IMR-90 (cell line): Measurements from ENCODE around the gene AFDN. TPM values are rescaled to one million over a fixed set of nuclear protein-coding genes. Genes with fewer than 3 reads are reported as not detected.

Experiments used
- ATAC-seq: fragments of 200-7000 bp; cut with Tn5 transposase; 2 replicates; pipeline ENCODE4 v1.9.1; 2020; ENCODE audit warnings: low read depth, mild to moderate bottlenecking, moderate library complexity
- BruUV-seq: library from RNA; stranded (reverse); fragments of 400-500 nt; replicated peaks from 2 replicates; lab custom pipeline; 2021; lab: Mats Ljungman, UMichigan
- CTCF ChIA-PET: fragments of 300-600 bp; formaldehyde crosslinking; extraction: SDS; loops from one replicate; lab custom pipeline; 2021; ENCODE audit warnings: antibody characterized with exemption; lab: Yijun Ruan, JAX
- POLR2A ChIA-PET: fragments of 300-600 bp; sonication (Branson Sonifier 250); formaldehyde crosslinking; loops from one replicate; lab custom pipeline; 2022; ENCODE audit warnings: antibody characterized with exemption; ENCODE audit not compliant: unreplicated experiment; lab: Charles Lee
- DNase-seq: peaks from one replicate; pipeline ENCODE4 v3.0.0; 2013
- H2AFZ ChIP-seq: replicated peaks from 2 replicates; pipeline ENCODE3; 2013; ENCODE audit warnings: low read length, mild to moderate bottlenecking; ENCODE audit not compliant: poor library complexity
- H2AK5ac ChIP-seq: 2 replicates; pipeline ENCODE4 v1.6.1; 2013; ENCODE audit warnings: low read depth, low read length, inconsistent platforms
- H2AK9ac ChIP-seq: replicated peaks from 2 replicates; pipeline ENCODE3; 2013; ENCODE audit warnings: mild to moderate bottlenecking, low read depth, low read length, moderate library complexity; ENCODE audit not compliant: poor library complexity
- H2BK120ac ChIP-seq: 2 replicates; pipeline ENCODE4 v1.6.1; 2013; ENCODE audit warnings: low read depth, low read length, inconsistent platforms
- H2BK15ac ChIP-seq: 3 replicates; pipeline ENCODE4 v1.6.1; 2013; ENCODE audit warnings: low read depth, low read length, inconsistent platforms
- H2BK20ac ChIP-seq: 2 replicates; pipeline ENCODE4 v1.6.1; 2013; ENCODE audit warnings: low read depth, mild to moderate bottlenecking, inconsistent platforms, low read length, moderate library complexity
- H2BK5ac ChIP-seq: 2 replicates; pipeline ENCODE4 v1.6.1; 2013; ENCODE audit warnings: mild to moderate bottlenecking, low read depth, low read length, inconsistent platforms; ENCODE audit not compliant: poor library complexity, severe bottlenecking
- H3K14ac ChIP-seq: replicated peaks from 2 replicates; pipeline ENCODE4 v1.6.1; 2013; ENCODE audit warnings: low read depth, low read length, inconsistent platforms
- H3K18ac ChIP-seq: 2 replicates; pipeline ENCODE4 v1.6.1; 2013; ENCODE audit warnings: low read depth, low read length, control low read depth
- H3K23ac ChIP-seq: 2 replicates; pipeline ENCODE4 v1.6.1; 2013; ENCODE audit warnings: low read depth, low read length, inconsistent platforms
- H3K27ac ChIP-seq: 2 replicates; pipeline ENCODE4 v1.5.1; 2013; ENCODE audit warnings: mild to moderate bottlenecking, control low read depth, low read length; ENCODE audit not compliant: insufficient read depth
- H3K27me3 ChIP-seq: 2 replicates; pipeline ENCODE4 v1.6.1; 2013; ENCODE audit warnings: low read length; ENCODE audit not compliant: control insufficient read depth, insufficient read depth
- H3K36me3 ChIP-seq: 2 replicates; pipeline ENCODE4 v1.6.1; 2013; ENCODE audit warnings: low read length, mixed read lengths; ENCODE audit not compliant: control insufficient read depth, insufficient read depth
- H3K4ac ChIP-seq: 2 replicates; pipeline ENCODE4 v1.6.1; 2013; ENCODE audit warnings: low read depth, low read length, inconsistent platforms
- H3K4me1 ChIP-seq: 2 replicates; pipeline ENCODE4 v1.6.1; 2013; ENCODE audit warnings: low read length, mixed read lengths; ENCODE audit not compliant: control insufficient read depth, insufficient read depth
- H3K4me2 ChIP-seq: 2 replicates; pipeline ENCODE4 v1.6.1; 2013; ENCODE audit warnings: low read depth, mild to moderate bottlenecking, control low read depth, low read length, moderate library complexity
- H3K4me3 ChIP-seq: 2 replicates; pipeline ENCODE4 v1.5.1; 2013; ENCODE audit warnings: low read depth, mild to moderate bottlenecking, control low read depth, low read length, moderate library complexity; ENCODE audit not compliant: insufficient read depth
- H3K56ac ChIP-seq: 2 replicates; pipeline ENCODE4 v1.6.1; 2013; ENCODE audit warnings: low read length, inconsistent platforms; ENCODE audit not compliant: insufficient read depth; ENCODE audit errors: extremely low read depth
- H3K79me1 ChIP-seq, 2 experiments: 2 replicates each; pipeline ENCODE4 v1.6.1; 2013; ENCODE audit warnings: low read length in 2 of 2, inconsistent platforms in 1 of 2, low read depth in 1 of 2
- H3K9ac ChIP-seq: 2 replicates; pipeline ENCODE4 v1.6.1; 2013; ENCODE audit warnings: low read depth, low read length, control low read depth
- H3K9me1 ChIP-seq: 2 replicates; pipeline ENCODE4 v1.6.1; 2013; ENCODE audit warnings: low read length, inconsistent platforms; ENCODE audit not compliant: insufficient read depth
- H3K9me3 ChIP-seq: 2 replicates; pipeline ENCODE4 v1.6.1; 2013; ENCODE audit warnings: low read length; ENCODE audit not compliant: control insufficient read depth, insufficient read depth
- H4K20me1 ChIP-seq: 2 replicates; pipeline ENCODE4 v1.6.1; 2013; ENCODE audit warnings: low read length, inconsistent platforms; ENCODE audit not compliant: insufficient read depth
- H4K5ac ChIP-seq: 2 replicates; pipeline ENCODE4 v1.6.1; 2013; ENCODE audit warnings: mild to moderate bottlenecking, low read depth, low read length, control low read depth
- H4K8ac ChIP-seq, 2 experiments: 2 replicates each; pipeline ENCODE4 v1.6.1; 2013; ENCODE audit warnings: low read depth in 2 of 2, low read length in 2 of 2, control low read depth in 1 of 2, inconsistent platforms in 1 of 2
- H4K91ac ChIP-seq: 2 replicates; pipeline ENCODE4 v1.6.1; 2013; ENCODE audit warnings: low read depth, low read length, inconsistent platforms; ENCODE audit not compliant: insufficient read depth
- BHLHE40 ChIP-seq: fragments of 150-350 bp; IDR thresholded peaks from 2 replicates; pipeline ENCODE4 v1.6.1; 2016; ENCODE audit warnings: mild to moderate bottlenecking, low read depth, low read length
- CEBPB ChIP-seq: IDR thresholded peaks from 2 replicates; pipeline ENCODE4 v1.6.1; 2012; ENCODE audit warnings: low read depth, low read length, improper control_type of control experiment
- CHD1 ChIP-seq: IDR thresholded peaks from 2 replicates; pipeline ENCODE4 v1.6.1; 2012; ENCODE audit warnings: low read depth, low read length, improper control_type of control experiment
- CTCF ChIP-seq: conservative IDR thresholded peaks from 2 replicates; pipeline ENCODE4 v1.5.1; 2012; ENCODE audit warnings: mild to moderate bottlenecking, low read depth, low read length, improper control_type of control experiment
- ELK1 ChIP-seq: fragments of 150-350 bp; IDR thresholded peaks from 2 replicates; pipeline ENCODE4 v1.6.1; 2016; ENCODE audit warnings: low read depth, mild to moderate bottlenecking, low read length, moderate library complexity, borderline replicate concordance
- FOS ChIP-seq: fragments of 150-350 bp; IDR thresholded peaks from 2 replicates; pipeline ENCODE4 v1.6.1; 2016; ENCODE audit warnings: low read depth, low read length
- MAFK ChIP-seq: IDR thresholded peaks from 2 replicates; pipeline ENCODE4 v1.6.1; 2012; ENCODE audit warnings: low read depth, low read length, improper control_type of control experiment
- MAZ ChIP-seq: IDR thresholded peaks from 2 replicates; pipeline ENCODE4 v1.6.1; 2012; ENCODE audit warnings: low read depth, mild to moderate bottlenecking, low read length, improper control_type of control experiment, moderate library complexity, borderline replicate concordance
- MXI1 ChIP-seq: IDR thresholded peaks from 2 replicates; pipeline ENCODE4 v1.6.1; 2012; ENCODE audit warnings: low read depth, mild to moderate bottlenecking, low read length, moderate library complexity, borderline replicate concordance
- NFE2L2 ChIP-seq: fragments of 150-350 bp; IDR thresholded peaks from 2 replicates; pipeline ENCODE4 v1.6.1; 2016; ENCODE audit warnings: low read depth, mild to moderate bottlenecking, low read length
- POLR2A ChIP-seq: IDR thresholded peaks from 2 replicates; pipeline ENCODE4 v1.6.1; 2012; ENCODE audit warnings: mild to moderate bottlenecking, low read depth, low read length
- RAD21 ChIP-seq: IDR thresholded peaks from 2 replicates; pipeline ENCODE4 v1.6.1; 2012; ENCODE audit warnings: low read length, improper control_type of control experiment
- RCOR1 ChIP-seq: IDR thresholded peaks from 2 replicates; pipeline ENCODE4 v1.6.1; 2012; ENCODE audit warnings: mild to moderate bottlenecking, low read length, improper control_type of control experiment; ENCODE audit not compliant: insufficient replicate concordance
- RFX5 ChIP-seq: IDR thresholded peaks from 2 replicates; pipeline ENCODE4 v1.8.0; 2012; ENCODE audit warnings: low read depth, mild to moderate bottlenecking, low read length, moderate library complexity
- SMC3 ChIP-seq: fragments of 150-350 bp; IDR thresholded peaks from 2 replicates; pipeline ENCODE4 v1.6.1; 2016; ENCODE audit warnings: low read depth, mild to moderate bottlenecking, antibody characterized with exemption, low read length, moderate library complexity
- USF2 ChIP-seq: fragments of 150-350 bp; IDR thresholded peaks from 2 replicates; pipeline ENCODE4 v1.6.1; 2017; ENCODE audit warnings: mild to moderate bottlenecking, antibody characterized with exemption, low read length, low read depth
- WGBS, 2 experiments: methylation state at CpG; one replicate each; pipeline versions ENCODE4 v1.1.5 to v1.1.7; 2013; ENCODE audit warnings: missing lambda C conversion rate in 2 of 2; ENCODE audit not compliant: insufficient read length in 1 of 2; ENCODE audit errors: extremely low coverage in 2 of 2; 5-methylcytosine and 5-hydroxymethylcytosine counted together
- dilution Hi-C: fragments of 300-500 bp; cut with HindIII; formaldehyde crosslinking; loops from one replicate; pipeline ENCODE4 v1.14.3; 2018; ENCODE audit warnings: low sequenced_read_pairs; ENCODE audit not compliant: unreplicated experiment
- in situ Hi-C: fragments of 300-500 bp; cut with MboI; formaldehyde crosslinking; loops from 3 replicates; pipeline ENCODE4 v1.14.3; 2019; ENCODE audit warnings: low sequenced_read_pairs, inconsistent platforms, mixed read lengths
- intact Hi-C: fragments of 100-400 bp; cut with micrococcal nuclease; formaldehyde crosslinking; loops from 2 replicates; pipeline ENCODE4 v1.10.0; 2022
- polyA plus RNA-seq, 3 experiments: library from polyadenylated mRNA; depleted of rRNA; stranded (reverse); fragments of >200 nt; gene quantifications; 2 replicates each; pipeline ENCODE4 v1.2.3, GENCODE V29; 2012; ENCODE audit warnings: low replicate concordance in 1 of 3
- total RNA-seq: library from RNA; depleted of rRNA; stranded (reverse); fragments of >200 nt; gene quantifications from 2 replicates; pipeline ENCODE4 v1.2.3, GENCODE V29; 2012

Gene AFDN
- total and polyA plus RNA-seq, 2 of the 4 experiments (the other 2 are of a cell fraction), result 11.6 to 20.8 TPM

- no peak overlapping the region for H4K91ac ChIP-seq
- H2BK15ac ChIP-seq, result no peak overlapping the region
- H2AFZ ChIP-seq, result no peak overlapping the region
- ChIA-PET POLR2A (no interaction called here), CTCF (no interaction called here)
- dilution Hi-C loops (no loop called here), in situ Hi-C loops (no loop called here), intact Hi-C loops (no loop called here)
- H3K27ac ChIP-seq, result no peak overlapping the region
- no peak overlapping the region for H3K4ac ChIP-seq
- H3K4me2 ChIP-seq, result no peak overlapping the region
- H2BK5ac ChIP-seq, result no peak overlapping the region
- H3K9me3 ChIP-seq, result peaks cover 3% of the 10 kb centered on the region; the same call in 1 of the 2 replicates
- ATAC-seq (no peak), DNase-seq (no peak)
- no peak overlapping the region for H4K8ac ChIP-seq
- no peak overlapping the region for H3K18ac ChIP-seq
- H3K27me3 ChIP-seq, result no peaks in the 10 kb centered on the region
- H3K4me3 ChIP-seq, result no peak overlapping the region
- no peak overlapping the region for H2BK20ac ChIP-seq
- H2BK120ac ChIP-seq, result no peak overlapping the region
- H3K36me3 ChIP-seq, result no peaks in the 10 kb centered on the region
- no TSS peak for BruUV-seq
- H2AK9ac ChIP-seq, result no peak overlapping the region
- no peak overlapping the region for H3K23ac ChIP-seq
- H2AK5ac ChIP-seq, result no peak overlapping the region
- TF ChIP-seq CTCF (no peak), CHD1 (no peak), CEBPB (no peak), USF2 (no peak), NFE2L2 (no peak), SMC3 (no peak), POLR2A (no peak), MXI1 (no peak), ELK1 (no peak), BHLHE40 (no peak), RFX5 (no peak), RAD21 (no peak), RCOR1 (no peak), MAZ (no peak), FOS (no peak), MAFK (no peak)
- H4K5ac ChIP-seq, result no peak overlapping the region
- no peak overlapping the region for H3K9ac ChIP-seq
- no peaks in the 10 kb centered on the region for H4K20me1 ChIP-seq
- H3K14ac ChIP-seq, result no peak overlapping the region
- no peak overlapping the region for H3K56ac ChIP-seq
- no peaks in the 10 kb centered on the region for H3K9me1 ChIP-seq
- H3K4me1 ChIP-seq, result no peaks in the 10 kb centered on the region
- 87% methylated on average over 4 of the region's 21 CpGs; no CpG with 5 or more reads in 1 of the 2 experiments for WGBS, 2 experiments
- H3K79me1 ChIP-seq, result no peaks in the 10 kb centered on the region
These were observed 48.1 kb upstream of the AFDN start for GRCh38 chr6:167778497-167779128.
